Osteoblast (primary cell): Measurements from ENCODE around the gene GLYR1. TPM values are rescaled to one million over a fixed set of nuclear protein-coding genes. Genes with fewer than 3 reads are reported as not detected.

Experiments
- DNase-seq: peaks from one replicate; pipeline ENCODE4 v3.0.0; 2011; ENCODE audit warnings: low spot score, mixed read lengths; ENCODE audit not compliant: insufficient read length; ENCODE audit errors: missing footprints
- H2AFZ ChIP-seq: 2 replicates; pipeline ENCODE4 v1.6.0; 2011; ENCODE audit warnings: mild to moderate bottlenecking, low read length
- H3K27ac ChIP-seq: 2 replicates; pipeline ENCODE4 v1.5.1; 2011; ENCODE audit warnings: mild to moderate bottlenecking, low read depth, low read length, moderate library complexity
- H3K27me3 ChIP-seq: 2 replicates; pipeline ENCODE4 v1.6.0; 2012; ENCODE audit warnings: mild to moderate bottlenecking, control low read depth, inconsistent platforms, low read length, moderate library complexity; ENCODE audit not compliant: insufficient read depth
- H3K36me3 ChIP-seq: 2 replicates; pipeline ENCODE4 v1.5.1; 2011; ENCODE audit warnings: mild to moderate bottlenecking, low read length, control low read depth, moderate library complexity; ENCODE audit not compliant: insufficient read depth
- H3K4me1 ChIP-seq: 2 replicates; pipeline ENCODE4 v1.5.1; 2011; ENCODE audit warnings: mild to moderate bottlenecking, low read length, control low read depth, moderate library complexity; ENCODE audit not compliant: insufficient read depth
- H3K4me2 ChIP-seq: 2 replicates; pipeline ENCODE4 v1.6.0; 2011; ENCODE audit warnings: mild to moderate bottlenecking, low read length; ENCODE audit not compliant: insufficient read depth
- H3K4me3 ChIP-seq: fragments of 200-600 bp; sonication (generic); 3 replicates; pipeline ENCODE4 v1.5.1; 2012; ENCODE audit warnings: mild to moderate bottlenecking, low read length, inconsistent platforms; ENCODE audit not compliant: insufficient read depth
- H3K79me2 ChIP-seq: 2 replicates; pipeline ENCODE4 v1.6.0; 2012; ENCODE audit warnings: mild to moderate bottlenecking, low read length, control low read depth, inconsistent platforms; ENCODE audit not compliant: insufficient read depth
- H3K9me3 ChIP-seq: 2 replicates; pipeline ENCODE4 v1.5.1; 2011; ENCODE audit warnings: low read depth, low read length, control low read depth
- H4K20me1 ChIP-seq: 2 replicates; pipeline ENCODE4 v1.6.0; 2012; ENCODE audit warnings: mild to moderate bottlenecking, low read length, control low read depth; ENCODE audit not compliant: insufficient read depth
- total RNA-seq: library from RNA; depleted of rRNA; stranded (reverse); fragments of >200 nt; gene quantifications from 2 replicates; pipeline ENCODE4 v1.2.3, GENCODE V29; 2012
- TF ChIP-seq, protein P1 (sequence below): IDR thresholded peaks from 2 replicates; pipeline ENCODE4 v1.5.1; 2011; ENCODE audit warnings: mild to moderate bottlenecking, low read depth, low read length, moderate library complexity; ENCODE audit errors: extremely low read depth

The GLYR1 gene
- total RNA-seq, 1 donor: 48.1 TPM

DNA sequence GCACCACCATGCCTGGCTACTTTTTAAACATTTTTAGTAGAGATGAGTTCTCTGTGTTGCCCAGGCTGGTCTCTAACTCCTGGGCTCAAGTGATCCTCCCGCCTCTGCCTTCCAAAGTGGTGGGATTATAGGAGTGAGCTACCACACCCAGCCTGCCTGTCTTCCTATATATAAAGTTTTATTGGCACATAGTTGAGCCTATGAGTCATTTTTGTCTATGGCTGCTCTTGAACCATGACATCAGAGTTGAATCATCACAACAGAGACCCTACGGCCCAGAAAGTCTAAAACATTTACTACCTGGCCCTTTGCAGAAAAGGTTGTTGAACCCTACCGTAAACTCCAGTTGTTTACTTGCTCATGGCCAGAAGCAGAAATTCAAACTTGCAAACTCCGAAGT, 66.9 kb downstream of the GLYR1 start:
- DNase-seq: peak; percentile 70
- H3K36me3 ChIP-seq: no peaks in the 10 kb centered on the region

DNA sequence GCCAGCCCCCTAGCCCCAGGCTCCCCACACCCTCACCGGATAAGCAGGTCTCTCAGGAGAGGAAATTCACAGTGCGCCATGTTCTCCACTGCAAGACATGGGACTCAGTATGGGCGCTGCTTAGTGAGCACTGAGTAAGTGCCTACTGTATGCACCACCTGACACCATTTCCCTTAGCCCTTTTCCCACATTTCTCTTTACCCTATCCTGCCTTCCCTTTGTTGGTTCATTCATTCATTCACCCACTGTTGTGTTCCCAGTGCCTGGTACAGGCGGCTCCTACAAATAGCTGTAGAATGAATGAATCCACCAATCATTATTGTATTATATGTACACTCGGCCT, 69.1 kb downstream of the GLYR1 start:
- H3K9me3 ChIP-seq: no peaks in the 10 kb centered on the region
- TF ChIP-seq, protein P1, sequence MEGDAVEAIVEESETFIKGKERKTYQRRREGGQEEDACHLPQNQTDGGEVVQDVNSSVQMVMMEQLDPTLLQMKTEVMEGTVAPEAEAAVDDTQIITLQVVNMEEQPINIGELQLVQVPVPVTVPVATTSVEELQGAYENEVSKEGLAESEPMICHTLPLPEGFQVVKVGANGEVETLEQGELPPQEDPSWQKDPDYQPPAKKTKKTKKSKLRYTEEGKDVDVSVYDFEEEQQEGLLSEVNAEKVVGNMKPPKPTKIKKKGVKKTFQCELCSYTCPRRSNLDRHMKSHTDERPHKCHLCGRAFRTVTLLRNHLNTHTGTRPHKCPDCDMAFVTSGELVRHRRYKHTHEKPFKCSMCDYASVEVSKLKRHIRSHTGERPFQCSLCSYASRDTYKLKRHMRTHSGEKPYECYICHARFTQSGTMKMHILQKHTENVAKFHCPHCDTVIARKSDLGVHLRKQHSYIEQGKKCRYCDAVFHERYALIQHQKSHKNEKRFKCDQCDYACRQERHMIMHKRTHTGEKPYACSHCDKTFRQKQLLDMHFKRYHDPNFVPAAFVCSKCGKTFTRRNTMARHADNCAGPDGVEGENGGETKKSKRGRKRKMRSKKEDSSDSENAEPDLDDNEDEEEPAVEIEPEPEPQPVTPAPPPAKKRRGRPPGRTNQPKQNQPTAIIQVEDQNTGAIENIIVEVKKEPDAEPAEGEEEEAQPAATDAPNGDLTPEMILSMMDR: no peak
- no peaks in the 10 kb centered on the region for H3K36me3 ChIP-seq
- peak; percentile 66 for DNase-seq
- no peaks in the 10 kb centered on the region for H3K4me1 ChIP-seq
- no peaks in the 10 kb centered on the region for H4K20me1 ChIP-seq
- no peak overlapping the region for H3K4me3 ChIP-seq
- no peaks in the 10 kb centered on the region for H3K79me2 ChIP-seq
- H3K27ac ChIP-seq: no peak overlapping the region
- H3K27me3 ChIP-seq: no peaks in the 10 kb centered on the region
- no peak overlapping the region for H2AFZ ChIP-seq
- no peak overlapping the region for H3K4me2 ChIP-seq

More for the DNA sequence above, 66.9 kb downstream of the GLYR1 start:
- no peaks in the 10 kb centered on the region for H4K20me1 ChIP-seq
- TF ChIP-seq, protein P1: no peak
- H3K4me2 ChIP-seq: no peak overlapping the region
- no peaks in the 10 kb centered on the region for H3K79me2 ChIP-seq
- H3K27me3 ChIP-seq: no peaks in the 10 kb centered on the region
- H3K9me3 ChIP-seq: no peaks in the 10 kb centered on the region
- no peak overlapping the region for H3K4me3 ChIP-seq
- no peak overlapping the region for H2AFZ ChIP-seq
- H3K4me1 ChIP-seq: no peaks in the 10 kb centered on the region
- H3K27ac ChIP-seq: no peak overlapping the region

- TF ChIP-seq, protein P1: no peak
- H3K27ac ChIP-seq: no peak overlapping the region
- no peaks in the 10 kb centered on the region for H3K79me2 ChIP-seq
- H3K4me3 ChIP-seq: no peak overlapping the region
- no peaks in the 10 kb centered on the region for H4K20me1 ChIP-seq
- no peaks in the 10 kb centered on the region for H3K36me3 ChIP-seq
- no peak overlapping the region for H3K4me2 ChIP-seq
- H3K27me3 ChIP-seq: no peaks in the 10 kb centered on the region
- H3K9me3 ChIP-seq: no peaks in the 10 kb centered on the region
- no peak overlapping the region for H2AFZ ChIP-seq
- H3K4me1 ChIP-seq: no peaks in the 10 kb centered on the region
- peak; percentile 19 for DNase-seq
Measured at GRCh38 chr16:4777339-4778049, 69.6 kb downstream of the GLYR1 start.

GRCh38 chr16:4776141-4776705, 70.9 kb downstream of the GLYR1 start:
- Histone ChIP-seq H3K27ac (no peak overlapping the region), H3K36me3 (no peaks in the 10 kb centered on the region), H3K4me3 (no peak overlapping the region), H2AFZ (no peak overlapping the region), H4K20me1 (no peaks in the 10 kb centered on the region), H3K9me3 (no peaks in the 10 kb centered on the region), H3K4me2 (no peak overlapping the region), H3K27me3 (no peaks in the 10 kb centered on the region), H3K79me2 (no peaks in the 10 kb centered on the region), H3K4me1 (no peaks in the 10 kb centered on the region)
- DNase-seq: peak; percentile 61
- TF ChIP-seq, protein P1: no peak
